ENCODE measurements around the gene LYRM4.

GRCh38 chr6:5089481-5090438, 171.0 kb downstream of the LYRM4 start:
- TF ChIP-seq ESRRA (IDR thresholded peaks at IDR 0.05; ENCODE audit: borderline replicate concordance, low read depth) (no peak), CTCF (IDR thresholded peaks at IDR 0.05 in 2 of 3, conservative IDR thresholded peaks at IDR 0.05 in 1 of 3; ENCODE audit: insufficient read depth in 2 of 3, low read depth in 1 of 3, low read length in 3 of 3) (no peak), KLF1 (tag; IDR thresholded peaks at IDR 0.05) (no peak)

All from K562 (cell line).